Femur (tissue), 1 donor: Measurements from ENCODE around the gene CFAP46.

Experiments used
- DNase-seq: peaks from one replicate; pipeline ENCODE4 v3.0.0-alpha.2; 2017

The CFAP46 gene

DNA sequence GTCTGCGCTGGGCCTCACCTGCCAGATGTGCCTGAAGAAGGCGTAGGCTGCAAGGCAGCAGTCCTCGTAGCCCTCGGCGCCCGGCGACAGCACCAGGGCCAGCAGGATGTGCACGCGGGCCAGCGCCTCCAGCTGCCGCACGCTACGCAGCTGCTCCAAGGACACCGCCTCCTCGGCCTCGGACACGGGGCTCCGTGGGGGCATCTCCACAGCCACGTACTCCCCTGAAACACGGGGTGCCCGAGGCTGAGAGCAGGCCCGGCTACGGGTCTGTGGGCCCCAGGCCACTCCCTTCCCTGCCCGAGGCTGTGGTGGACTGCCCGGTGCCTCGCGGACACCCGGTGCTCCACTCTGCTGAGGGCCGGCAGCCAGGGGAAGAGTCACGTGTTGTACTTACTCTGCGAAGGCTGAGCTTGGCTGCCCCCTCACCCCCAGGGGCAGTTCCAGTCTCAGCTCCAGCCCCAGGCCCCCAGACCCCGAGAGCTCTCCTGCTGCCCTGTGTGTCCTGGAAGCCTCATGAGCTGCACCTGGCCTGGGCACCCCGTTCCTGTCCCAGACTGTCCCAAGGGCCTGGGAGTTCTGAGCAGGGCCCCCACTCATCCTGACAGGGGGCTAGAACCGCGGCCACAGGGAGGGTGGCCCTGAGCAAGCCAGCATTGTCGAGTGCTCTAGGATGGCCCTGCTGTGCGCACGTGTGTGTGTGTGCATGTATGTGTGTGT, 62.8 kb downstream of the CFAP46 start:
- DNase-seq: peak; percentile 31

DNA sequence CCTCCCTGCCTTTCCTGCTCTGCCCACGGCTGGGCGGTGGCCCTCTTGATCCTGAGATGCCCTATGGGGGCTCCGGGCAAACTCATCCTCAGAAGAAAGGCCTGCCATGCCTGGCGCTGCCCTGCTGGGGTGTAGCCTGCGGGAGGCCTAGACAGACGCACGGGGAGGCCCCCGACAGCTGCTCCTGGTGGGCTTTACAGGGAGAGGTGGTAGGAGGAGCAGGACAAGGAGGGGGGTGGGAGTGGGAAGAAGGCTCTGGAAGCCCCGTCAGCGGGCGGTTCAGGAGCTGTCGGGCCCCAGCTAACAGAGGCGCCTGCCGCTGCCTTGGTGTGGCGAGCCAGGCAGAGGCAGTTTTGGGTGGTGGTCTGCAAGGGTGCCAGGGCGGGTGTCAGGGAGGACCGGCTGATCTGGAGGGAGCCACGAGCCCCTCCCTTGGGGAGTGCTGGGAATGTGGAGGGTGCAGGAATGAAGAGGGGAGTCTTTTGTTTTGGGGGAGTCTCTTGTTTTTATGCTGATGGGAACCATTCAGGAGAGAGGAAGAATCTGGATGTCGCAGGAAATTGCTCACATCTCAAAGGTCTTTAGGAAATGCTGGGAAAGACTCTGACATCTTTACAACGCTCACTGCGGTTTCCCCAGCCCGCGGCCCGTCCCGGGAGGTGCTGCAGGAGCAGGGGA, 63.5 kb downstream of the CFAP46 start:
- DNase-seq: peak; percentile 10

DNA sequence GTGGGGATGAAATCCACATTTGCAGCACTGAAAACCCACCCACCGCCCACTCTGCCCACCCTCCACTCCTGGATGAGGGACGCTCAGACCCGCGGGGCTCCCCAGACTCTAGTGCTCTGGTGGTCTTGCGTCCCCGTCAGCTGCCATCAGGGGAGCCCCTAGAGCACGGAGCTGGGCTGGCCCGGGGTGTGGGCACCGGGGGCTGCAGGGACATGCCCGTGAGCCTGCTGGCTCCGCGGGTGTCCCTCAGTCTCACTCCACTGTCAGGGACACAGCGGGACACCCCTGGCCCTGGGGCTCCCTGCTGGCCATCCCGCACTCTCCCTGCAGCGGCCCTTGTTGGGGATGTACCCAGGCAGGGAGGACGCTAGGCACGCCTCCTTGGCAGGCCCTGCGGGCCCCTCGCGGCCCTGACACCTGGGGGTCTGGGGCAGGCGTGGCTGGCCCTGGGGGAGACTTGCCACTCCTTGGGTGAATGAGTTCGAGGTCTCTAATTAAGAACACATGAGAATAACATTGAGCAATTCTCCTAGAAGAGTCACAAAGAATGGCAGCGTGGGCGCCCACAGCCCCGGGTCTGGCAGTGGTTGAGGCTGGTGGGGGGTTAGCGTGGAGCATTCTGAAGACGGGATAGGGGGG, 64.2 kb downstream of the CFAP46 start:
- peak; percentile 15 for DNase-seq

DNA sequence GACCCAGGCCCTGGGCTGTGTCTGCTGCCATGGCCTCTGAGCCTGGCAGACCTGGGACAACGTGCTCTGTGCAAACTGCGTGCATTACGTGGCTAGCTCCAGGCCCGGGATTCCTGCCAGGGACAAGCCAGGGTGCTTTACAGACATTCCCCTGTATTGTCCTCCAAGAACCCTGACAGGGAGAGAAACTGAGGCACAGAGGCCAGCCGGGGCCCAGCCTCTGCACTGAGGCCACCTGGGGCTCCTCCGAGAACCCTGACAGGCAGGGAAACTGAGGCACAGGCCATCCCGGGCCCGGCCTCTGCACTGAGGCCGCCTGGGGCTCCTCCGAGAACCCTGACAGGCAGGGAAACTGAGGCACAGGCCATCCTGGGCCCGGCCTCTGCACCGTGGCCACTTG, 64.9 kb downstream of the CFAP46 start:
- no peak for DNase-seq

DNA sequence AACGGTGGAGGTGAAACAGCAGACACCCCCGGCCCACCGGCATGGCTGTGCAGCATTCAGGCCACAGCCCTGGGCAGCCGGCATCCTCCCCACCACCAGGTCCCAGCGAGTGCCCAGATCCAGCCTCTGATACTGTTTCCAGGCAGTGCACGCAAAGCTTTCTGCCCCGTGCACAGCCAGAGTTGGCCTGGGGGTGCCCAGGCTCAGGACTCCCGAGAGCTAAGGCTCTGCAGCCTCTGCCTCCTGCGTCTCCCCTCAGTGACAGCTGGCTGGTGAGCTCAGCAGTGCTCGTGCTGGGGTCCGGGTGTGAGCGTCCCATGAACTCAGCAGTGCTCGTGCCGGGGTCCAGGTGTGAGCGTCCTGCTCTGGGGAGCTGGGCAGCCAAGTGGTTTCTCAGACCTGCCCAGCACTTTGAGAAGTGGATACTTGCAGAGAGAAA, 65.4 kb downstream of the CFAP46 start:
- DNase-seq: no peak

DNA sequence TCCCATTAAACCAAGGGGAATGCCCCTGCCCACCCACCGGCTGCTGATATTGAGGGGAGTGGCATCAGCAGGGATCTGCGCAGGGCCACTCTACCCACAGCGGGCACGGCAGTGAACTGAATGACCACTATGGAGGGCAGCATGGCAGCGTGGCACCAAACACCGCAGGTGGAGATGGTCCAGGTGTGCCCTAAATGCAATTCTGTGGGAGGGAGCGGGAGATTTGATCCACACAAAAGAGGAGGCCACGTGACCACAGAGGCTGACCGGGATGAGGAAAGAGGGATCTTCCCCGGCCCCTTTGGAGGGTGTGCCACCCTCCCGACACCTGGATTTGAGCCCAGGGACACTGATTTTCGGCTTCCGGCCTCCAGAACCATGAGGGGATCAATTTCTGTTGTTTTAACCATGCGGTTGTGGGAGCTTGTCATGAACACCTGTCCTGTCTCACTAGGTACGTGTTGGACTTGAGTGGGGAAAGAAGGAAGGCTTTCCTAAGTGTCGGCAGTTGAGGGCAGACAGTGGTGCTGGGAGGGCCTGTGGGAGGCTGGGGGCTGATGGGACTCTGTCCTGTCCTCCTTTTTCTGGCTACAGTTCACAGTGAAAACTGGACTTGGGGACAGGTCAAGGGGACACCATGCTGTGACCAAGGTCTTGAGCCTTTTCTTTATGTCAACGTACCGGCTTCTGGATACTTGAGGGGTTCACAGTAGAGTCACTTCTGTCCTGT, 66.1 kb downstream of the CFAP46 start:
- no peak for DNase-seq

DNA sequence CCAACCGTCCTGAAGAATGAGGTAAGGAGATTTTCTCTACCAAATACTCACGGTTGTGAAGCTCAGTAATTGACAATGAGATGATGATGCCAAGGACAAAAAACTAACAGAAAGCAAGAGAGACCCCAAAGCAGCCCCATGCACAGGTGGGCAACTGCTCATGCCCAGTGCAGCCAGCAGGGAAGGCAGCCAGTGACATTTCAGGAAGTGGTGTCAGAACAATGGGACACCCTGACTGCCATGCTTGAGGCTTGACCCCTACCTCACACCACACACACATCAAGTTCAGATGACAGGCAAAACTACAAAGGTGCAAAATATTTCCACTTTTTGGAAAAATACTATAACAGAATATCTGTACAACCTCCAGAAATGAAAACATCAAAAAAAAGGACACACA, 66.9 kb downstream of the CFAP46 start:
- no peak for DNase-seq

DNA sequence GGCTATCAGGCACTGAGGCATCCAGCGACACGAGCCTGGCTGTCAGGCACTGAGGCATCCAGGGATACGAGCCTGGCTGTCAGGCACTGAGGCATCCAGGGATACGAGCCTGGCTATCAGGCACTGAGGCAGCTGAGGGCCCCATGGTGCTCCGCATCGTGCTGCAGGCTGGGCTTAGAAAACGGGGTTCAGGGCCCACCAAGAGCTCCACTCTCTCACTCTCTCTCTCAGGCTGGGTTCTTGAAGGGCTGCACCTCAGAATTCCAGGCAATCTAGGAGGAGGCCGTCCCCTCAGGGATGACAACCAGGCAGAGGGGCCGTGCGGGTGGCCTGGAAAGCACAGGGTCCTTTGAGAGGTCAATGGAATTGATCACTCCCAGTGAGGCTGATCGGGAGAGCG, 69.0 kb downstream of the CFAP46 start:
- DNase-seq: peak; percentile 7

DNA sequence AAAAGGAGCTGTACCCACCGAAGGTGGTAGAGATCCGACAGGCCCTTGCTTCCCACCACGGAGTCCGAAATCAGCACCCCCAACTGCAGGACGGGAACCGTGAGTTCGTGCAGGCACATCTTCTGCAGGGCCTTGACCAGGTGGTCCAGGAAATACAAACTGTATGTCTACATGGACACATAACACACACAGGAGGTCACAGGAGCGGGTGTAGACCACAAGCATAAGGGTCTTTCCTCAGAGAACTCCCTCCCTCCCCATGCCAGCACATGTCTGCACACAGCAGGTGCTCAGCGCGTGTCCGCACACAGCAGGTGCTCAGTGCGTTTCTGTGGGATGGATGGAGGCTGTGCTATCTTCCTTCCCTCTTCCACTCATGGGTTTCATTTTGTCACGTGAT, 69.7 kb downstream of the CFAP46 start:
- DNase-seq: no peak

DNA sequence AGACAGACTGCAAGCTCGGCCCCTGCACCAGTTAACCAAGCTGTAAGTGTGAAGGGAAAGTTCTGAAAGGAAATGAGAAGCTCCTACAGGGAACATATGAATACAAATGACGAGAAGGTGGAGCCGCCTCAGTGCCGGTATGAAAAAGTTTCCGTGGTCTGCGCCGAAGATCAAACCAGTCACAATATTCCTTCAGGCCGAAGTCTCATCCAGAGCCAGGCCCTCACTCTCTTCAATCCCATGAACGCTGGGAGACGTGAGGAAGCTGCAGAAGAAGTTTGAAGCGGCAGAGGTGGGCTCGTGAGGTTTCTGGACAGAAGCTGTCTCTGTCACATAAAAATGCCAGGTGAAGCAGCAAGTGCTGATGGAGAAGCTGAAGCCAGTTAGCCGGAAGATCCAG, 71.9 kb downstream of the CFAP46 start:
- peak; percentile 3 for DNase-seq

DNA sequence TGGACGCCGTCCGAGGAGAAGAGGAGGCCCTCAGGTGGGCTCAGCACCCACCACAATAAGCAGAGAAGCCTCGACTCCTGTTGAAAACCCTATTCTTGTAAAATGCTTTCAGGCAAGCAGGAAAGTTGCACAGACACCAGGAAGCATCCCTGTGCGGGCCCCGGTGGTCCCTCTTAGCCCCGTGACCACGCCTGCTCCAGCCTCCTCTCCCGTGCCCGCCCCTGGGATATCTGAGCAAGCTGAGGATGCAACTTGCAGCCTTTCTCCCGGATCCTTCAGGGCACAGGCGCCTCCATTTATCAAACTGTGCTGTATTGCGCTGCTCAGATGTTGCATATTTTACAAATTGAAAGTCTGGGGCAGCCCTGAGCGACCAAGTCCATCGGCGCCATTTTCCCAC, 72.7 kb downstream of the CFAP46 start:
- peak; percentile 2 for DNase-seq

DNA sequence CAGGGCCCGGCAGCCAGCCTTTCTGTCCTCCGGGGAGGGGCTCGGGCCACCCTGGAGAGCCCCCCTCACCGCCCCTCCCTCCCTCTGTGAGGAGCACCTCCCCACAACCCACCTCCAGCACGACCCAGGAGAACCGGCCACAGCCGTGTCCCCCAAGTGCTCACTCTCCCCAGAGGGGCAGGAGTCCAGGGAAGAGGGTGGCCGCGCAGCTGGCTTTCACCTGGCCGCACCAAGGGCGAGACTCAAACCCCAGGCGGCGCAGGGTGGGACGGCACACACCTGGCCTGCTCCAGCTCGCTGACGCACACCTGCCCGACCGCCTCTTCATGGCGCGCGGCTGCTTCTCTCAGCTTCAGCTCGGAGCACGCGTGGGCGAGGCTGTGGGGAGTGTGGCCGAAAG, 73.4 kb downstream of the CFAP46 start:
- DNase-seq: no peak

DNA sequence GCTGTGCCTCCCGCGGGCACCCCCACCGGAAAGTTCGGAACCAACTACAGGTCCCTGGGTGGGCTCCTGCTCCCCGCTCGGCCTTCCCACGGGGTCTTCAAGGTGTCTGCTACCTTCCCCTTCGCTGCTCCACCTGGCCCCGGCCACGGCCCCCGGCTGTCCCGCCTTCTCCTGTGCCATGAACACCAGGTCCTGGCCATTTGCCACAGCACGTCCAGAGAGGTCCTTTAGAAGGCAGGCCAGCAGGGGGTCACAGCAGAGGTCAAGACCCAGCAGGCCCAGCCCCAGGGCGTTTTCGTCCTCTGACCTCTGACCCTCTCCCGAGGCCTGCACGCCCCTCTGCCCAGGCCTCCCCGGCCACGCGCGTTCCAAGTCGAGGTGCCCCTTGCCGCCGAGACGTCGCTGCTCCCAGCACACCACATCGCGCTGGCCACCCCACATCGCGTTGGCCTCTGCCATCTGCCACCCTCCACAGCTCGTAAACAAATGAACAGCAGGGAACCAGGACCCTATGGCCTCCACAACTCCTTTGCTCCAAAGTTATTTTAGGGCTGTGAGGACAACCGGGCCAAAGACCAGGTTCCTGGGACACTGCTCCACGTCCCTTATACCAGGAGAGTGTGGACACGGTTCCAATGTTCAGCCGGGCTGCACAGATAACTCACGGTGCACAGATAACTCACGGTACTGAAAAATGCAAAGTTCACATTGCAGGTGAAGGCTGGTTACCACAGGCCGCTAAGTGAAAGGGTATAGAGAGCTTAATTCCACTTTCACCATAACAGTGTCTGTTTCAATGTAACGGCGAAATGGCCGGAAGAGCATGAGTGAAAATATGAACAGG, 74.3 kb downstream of the CFAP46 start:
- no peak for DNase-seq

DNA sequence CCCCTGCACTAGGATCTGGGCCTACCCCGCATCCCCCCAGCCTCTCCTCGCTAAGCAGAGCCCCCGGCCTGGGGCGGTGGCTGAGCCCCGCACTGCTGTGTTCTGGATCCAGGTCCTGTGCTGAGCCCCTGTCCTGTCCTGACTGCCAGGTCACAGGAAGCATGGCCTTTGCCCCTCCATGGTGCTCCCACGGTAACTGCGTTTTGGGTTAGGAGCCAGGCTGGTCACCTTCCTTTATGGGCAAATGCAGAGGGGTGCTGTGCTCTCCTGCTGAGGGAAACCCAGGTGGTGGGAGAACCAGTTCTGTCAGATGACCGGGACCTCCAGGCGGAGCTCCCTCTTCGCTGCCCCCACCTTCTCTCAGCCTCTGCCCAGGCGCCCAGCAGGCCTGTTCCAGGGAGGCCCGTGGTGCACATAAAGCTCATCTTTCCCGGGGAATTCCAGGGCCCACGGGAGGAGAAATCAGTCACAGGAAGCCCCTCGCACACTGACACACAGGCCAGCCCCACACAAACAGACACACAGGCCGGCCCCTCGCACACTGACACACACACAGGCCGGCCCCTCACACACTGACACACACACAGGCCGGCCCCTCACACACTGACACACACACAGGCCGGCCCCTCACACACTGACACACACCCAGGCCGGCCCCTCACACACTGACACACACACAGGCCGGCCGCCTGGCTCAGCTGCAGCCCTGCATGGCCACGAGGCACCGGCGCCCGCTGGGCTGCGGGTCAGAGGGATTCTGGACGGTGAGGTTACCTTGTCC, 75.6 kb downstream of the CFAP46 start:
- no peak for DNase-seq

DNA sequence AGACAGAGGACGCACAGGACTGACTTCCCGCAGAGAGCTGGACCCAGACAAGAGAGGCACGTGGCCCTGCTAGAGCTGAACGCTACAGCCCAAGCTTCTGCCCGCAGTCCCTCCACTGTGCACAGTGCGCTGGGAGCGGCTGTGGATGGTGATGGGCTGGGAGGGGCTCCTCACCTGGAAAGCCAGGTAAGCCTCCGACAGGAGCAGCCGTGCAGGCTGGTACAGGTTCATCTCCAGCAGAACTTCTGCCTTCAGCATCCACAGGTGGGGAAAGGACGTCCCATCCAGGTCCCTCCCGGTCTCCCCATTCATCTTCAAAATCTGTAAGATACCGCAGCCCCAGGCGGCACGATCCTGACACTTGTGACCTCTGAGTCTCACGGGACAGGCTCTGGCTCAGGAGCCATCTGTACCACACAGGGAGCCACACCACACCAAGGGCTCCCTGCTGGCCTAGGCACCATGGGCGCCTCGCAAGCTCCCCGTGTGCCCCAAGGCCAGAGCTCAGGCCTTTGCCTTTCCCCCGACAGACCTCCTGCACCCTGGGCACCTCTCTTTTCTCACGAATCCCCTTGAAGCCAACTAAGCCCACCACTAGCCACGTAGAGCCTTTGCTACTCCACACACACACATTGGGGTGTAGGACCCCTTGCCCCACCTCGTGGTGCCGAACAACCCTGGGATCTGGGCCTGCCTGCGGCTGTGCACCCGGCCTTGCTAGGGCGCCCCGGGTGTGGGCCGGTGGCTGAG, 76.3 kb downstream of the CFAP46 start:
- DNase-seq: no peak

DNA sequence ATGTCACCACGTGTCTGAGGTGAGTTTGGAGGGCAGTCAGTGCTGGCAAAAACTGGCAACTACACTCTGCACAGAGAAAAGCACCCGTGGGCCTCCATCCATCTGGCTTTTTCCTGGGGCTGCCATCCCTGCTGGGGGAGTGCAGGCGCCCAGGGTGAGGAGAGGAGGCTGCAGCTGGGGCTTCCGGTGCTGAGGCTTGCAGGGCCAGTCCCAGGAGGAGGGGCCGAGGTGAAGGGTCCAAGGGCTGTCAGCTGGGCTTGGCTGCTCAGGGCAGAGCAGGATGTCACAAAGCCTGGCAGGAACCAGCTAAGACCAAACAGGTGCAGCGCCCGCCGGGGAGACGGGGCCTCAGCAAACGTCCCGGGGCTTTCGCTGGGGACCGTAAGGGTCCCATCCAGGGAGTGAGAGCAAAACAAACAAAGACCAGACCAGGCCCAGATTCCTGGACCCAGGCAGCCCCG, 77.2 kb downstream of the CFAP46 start:
- DNase-seq: no peak

DNA sequence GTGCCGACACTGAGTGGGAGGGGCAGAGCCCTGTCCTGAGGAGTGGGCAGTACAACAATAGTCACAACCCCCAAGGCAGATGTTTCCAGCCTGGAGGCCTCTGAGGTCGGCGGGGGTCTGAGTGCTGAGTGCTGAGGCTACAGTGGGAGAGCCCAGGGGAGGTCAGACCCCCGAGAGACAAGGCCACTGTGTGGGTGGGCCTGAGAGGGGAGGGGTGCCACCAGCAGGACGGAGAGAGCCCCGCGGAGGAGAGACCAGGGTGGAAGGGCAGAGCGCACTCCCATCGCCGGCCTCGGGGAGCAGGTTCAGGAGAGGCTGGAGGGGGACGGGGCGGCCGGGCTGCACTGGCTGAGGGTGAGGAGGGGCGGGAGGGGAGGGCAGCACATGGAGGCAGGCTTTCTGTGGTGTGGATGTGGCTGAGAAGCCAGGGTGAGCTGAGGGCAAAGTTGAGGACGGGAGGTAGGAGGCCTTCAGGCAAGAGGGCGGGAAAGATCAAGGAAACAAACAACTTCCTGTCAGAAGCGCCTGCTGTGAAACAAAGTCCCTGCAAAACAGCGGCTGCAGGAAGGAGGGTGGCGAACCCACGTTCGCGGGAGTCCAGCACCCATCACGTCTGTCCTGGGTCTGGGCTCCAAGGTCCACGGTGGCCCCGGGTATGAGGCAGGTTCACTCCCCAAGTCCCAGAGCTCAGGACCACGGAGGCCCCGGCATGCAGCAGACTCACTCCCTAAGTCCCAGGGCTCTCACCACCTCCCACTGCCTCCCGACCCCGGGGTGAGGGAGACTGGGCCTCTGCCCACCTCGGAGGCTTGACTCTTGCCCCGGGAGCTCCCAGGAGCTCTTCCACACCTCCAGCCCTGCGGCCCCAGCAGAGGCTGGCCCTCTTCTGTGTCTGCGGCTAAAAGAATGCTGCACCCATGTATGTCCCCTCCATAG, 79.6 kb downstream of the CFAP46 start:
- DNase-seq: peak; percentile 6

DNA sequence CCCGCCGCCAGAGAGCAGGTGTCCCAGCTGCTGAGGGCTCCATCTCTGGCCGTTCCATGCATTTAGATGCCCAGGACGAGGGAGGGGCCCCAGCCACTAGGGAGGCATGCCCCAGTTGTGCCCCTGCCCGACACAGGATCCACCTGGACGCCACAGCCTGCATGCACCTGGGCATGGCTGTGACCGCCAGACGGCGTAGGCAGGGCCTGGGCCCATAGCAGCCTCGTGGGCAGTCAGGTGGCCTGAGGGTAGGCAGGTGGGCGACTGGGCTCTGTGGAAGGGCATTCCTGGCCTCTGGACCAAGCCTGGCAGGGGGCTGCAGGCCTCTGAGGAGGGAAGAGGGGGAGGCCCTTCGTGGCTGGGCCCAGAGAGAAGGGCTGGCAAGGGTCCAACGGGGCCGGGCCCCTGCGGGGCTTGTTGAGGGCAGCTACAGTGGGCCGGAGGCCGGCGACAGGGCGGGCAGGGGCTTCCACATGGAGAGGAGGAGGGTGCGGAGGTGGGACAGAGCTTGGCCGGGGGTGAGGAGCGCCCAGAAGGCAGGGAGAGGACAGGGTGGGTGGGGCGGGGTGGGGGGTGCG, 80.4 kb downstream of the CFAP46 start:
- DNase-seq: no peak

DNA sequence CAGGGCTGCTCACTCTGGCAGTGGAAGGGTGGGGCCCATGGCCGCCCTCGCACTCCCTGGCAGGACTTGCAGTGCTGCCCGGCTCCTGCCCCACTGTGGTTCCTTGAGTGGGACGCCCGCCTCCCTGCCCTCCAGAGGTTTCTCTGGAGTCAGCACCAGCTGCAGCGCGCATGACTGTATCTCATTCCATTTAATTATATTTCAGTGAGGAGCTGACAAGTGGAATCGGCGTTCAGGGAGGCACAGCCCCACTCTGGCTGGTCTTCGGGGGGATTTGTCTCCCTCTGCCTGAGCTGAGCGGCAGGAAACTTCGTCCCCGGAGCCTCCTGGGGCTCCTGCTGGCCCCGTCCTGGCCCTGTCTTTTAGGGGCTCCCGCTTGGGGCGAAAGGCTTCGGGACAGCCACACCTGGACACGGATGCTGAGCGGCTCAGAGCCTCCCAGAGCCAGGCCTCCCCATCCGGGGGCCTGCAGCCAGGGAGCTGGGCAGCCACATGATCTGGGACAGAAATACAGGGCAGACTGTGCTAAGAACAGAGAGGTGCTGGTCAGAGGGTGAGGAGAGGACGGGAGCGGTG, 81.2 kb downstream of the CFAP46 start:
- DNase-seq: no peak
